Nephron (organoid): ENCODE data around the gene ANKRD29.

Experiments used
- H3K27ac Mint-ChIP-seq, 3 experiments: 2 replicates each; pipeline ENCODE4 v1.8.0; 2020; ENCODE audit warnings: mixed read lengths in 3 of 3, mild to moderate bottlenecking in 2 of 3, moderate library complexity in 1 of 3
- H3K27me3 Mint-ChIP-seq: 2 replicates; pipeline ENCODE4 v1.8.0; 2021; ENCODE audit warnings: low read depth, mild to moderate bottlenecking, moderate library complexity, mixed read lengths
- H3K36me3 Mint-ChIP-seq: 2 replicates; pipeline ENCODE4 v1.8.0; 2020; ENCODE audit warnings: low read depth, mixed read lengths
- H3K4me1 Mint-ChIP-seq: 2 replicates; pipeline ENCODE4 v1.8.0; 2020; ENCODE audit warnings: mixed read lengths
- H3K4me3 Mint-ChIP-seq, 3 experiments: 2 replicates each; pipeline ENCODE4 v1.8.0; 2020; ENCODE audit warnings: mild to moderate bottlenecking in 3 of 3, mixed read lengths in 3 of 3, moderate library complexity in 2 of 3
- H3K9me3 Mint-ChIP-seq: 2 replicates; pipeline ENCODE4 v1.8.0; 2020; ENCODE audit warnings: mixed read lengths
- TF ChIP-seq, protein P1 (sequence below), 3 experiments: fragments of 200-600 bp; sonication (generic); IDR thresholded peaks; one replicate each; pipeline ENCODE4 v1.5.0; 2021; ENCODE audit warnings: antibody characterized with exemption in 3 of 3; ENCODE audit not compliant: unreplicated experiment in 3 of 3

Gene ANKRD29

DNA sequence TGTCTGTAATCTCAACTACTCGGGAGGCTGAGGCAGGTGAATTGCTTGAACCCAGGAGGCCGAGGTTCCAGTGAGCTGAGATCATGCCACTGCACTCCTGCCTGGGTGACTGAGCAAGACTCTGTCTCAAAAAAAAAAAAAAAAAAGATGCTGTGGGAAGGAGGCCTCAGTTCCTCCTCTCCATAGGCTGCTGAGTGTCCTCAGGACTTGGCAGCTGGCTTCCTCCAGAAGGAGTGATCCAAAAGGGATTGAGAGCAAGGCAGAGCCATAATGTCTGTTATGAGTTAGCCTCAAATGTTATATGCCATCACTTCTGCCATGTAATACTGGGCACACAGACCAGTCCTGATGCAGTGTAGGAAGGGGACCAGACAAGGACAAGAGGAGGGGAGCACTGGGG lies 69.8 kb downstream of the ANKRD29 start:
- Mint-ChIP-seq H3K4me1 (no peaks in the 10 kb centered on the region), H3K27ac (no peak overlapping the region), H3K4me3 (no peak overlapping the region), H3K36me3 (no peaks in the 10 kb centered on the region), H3K27me3 (peaks cover 14% of the 10 kb centered on the region), H3K9me3 (no peaks in the 10 kb centered on the region)
- TF ChIP-seq, protein P1, sequence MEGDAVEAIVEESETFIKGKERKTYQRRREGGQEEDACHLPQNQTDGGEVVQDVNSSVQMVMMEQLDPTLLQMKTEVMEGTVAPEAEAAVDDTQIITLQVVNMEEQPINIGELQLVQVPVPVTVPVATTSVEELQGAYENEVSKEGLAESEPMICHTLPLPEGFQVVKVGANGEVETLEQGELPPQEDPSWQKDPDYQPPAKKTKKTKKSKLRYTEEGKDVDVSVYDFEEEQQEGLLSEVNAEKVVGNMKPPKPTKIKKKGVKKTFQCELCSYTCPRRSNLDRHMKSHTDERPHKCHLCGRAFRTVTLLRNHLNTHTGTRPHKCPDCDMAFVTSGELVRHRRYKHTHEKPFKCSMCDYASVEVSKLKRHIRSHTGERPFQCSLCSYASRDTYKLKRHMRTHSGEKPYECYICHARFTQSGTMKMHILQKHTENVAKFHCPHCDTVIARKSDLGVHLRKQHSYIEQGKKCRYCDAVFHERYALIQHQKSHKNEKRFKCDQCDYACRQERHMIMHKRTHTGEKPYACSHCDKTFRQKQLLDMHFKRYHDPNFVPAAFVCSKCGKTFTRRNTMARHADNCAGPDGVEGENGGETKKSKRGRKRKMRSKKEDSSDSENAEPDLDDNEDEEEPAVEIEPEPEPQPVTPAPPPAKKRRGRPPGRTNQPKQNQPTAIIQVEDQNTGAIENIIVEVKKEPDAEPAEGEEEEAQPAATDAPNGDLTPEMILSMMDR (IDR thresholded peaks at IDR 0.05; ENCODE audit: unreplicated experiment in 3 of 3): no peak

DNA sequence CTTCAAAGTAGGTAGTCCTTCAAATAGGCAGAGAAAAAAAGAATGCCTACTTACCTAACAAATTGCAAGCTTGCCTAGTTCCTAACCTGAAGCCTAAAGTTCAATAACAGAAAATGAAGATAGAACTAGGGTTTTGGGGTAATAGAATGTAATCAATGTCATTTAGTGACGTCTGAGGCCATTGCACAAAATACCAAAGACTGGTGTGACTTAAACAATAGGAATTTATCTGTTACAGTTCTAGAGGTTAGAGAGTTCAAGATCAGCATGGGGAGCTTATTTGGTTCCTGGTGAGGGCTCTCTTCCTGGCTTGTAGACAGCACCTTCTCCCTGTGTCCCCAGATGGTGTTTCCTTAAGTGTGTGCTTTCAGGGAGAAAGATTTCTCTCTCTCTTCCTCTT lies 71.7 kb downstream of the ANKRD29 start:
- Mint-ChIP-seq H3K36me3 (no peaks in the 10 kb centered on the region), H3K27me3 (peaks cover 14% of the 10 kb centered on the region), H3K9me3 (no peaks in the 10 kb centered on the region), H3K27ac (no peak overlapping the region), H3K4me1 (no peaks in the 10 kb centered on the region), H3K4me3 (no peak overlapping the region)
- TF ChIP-seq, protein P1 (IDR thresholded peaks at IDR 0.05; ENCODE audit: unreplicated experiment in 3 of 3): no peak

DNA sequence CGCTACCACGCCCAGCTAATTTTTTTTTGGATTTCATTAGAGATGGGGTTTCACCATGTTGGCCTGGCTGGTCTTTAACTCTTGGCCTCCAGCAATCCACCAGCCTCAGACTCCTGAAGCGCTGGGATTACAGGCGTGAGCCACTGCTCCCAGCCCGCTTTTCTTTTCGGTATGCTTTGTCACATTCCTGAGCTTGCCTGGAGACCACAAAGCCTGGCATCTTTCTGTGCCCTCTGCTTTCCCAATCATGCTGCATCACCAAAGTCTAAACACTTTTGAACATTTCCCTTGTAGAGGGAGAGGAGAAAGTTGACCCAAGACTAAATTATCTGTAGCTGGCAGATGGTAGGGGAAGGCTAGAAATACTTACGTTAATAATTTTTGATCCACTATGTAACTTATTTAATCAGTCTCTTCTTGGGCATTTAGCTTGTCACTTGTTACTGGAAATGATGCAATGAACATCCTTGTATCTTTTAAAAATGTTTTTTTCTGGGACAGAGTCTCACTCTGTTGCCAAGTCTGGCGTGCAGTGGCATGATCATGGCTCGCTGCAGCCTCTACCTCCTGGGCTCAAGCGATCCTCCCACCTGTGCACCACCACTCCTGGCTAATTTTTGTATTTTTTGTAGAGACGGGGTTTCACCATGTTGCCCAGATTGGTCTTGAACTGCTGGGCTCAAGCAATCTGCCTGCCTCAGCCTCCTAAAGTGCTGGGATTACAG lies 73.7 kb downstream of the ANKRD29 start:
- Mint-ChIP-seq H3K9me3 (no peaks in the 10 kb centered on the region), H3K36me3 (no peaks in the 10 kb centered on the region), H3K4me3 (no peak overlapping the region)

DNA sequence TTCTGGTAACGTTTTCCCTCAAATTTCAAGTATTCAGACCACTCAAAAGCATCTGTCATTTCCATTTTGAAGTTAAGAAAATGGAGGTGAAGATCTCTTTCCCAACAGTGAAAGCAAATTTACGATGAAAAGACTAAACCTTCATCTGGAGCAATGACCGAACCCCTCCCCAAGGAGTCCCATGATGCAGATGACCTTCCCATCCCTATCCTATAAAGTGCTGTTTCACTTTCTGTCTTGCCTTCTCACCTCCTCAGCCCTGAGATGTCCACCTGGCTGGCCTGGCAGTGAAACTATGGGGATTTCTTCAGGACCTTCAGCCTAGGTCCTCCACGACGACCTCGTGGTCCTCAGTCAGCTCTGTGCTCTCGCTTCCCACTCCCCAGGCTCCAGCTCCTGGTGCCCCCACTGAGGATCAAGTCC lies 75.5 kb downstream of the ANKRD29 start:
- Mint-ChIP-seq H3K27me3 (peaks cover 14% of the 10 kb centered on the region), H3K4me1 (peaks cover 14% of the 10 kb centered on the region), H3K9me3 (no peaks in the 10 kb centered on the region), H3K36me3 (no peaks in the 10 kb centered on the region), H3K4me3 (peak overlapping the region; percentile 91 to 96 (median 93)), H3K27ac (peak overlapping the region; percentile 55 to 97 (median 70))
- TF ChIP-seq, protein P1 (IDR thresholded peaks at IDR 0.05; ENCODE audit: unreplicated experiment in 3 of 3): no peak

More for the DNA sequence above, 73.7 kb downstream of the ANKRD29 start:
- Mint-ChIP-seq H3K27me3 (peaks cover 14% of the 10 kb centered on the region), H3K4me1 (peaks cover 9% of the 10 kb centered on the region), H3K27ac (no peak overlapping the region)
- TF ChIP-seq, protein P1 (IDR thresholded peaks at IDR 0.05; ENCODE audit: unreplicated experiment in 3 of 3): no peak

DNA sequence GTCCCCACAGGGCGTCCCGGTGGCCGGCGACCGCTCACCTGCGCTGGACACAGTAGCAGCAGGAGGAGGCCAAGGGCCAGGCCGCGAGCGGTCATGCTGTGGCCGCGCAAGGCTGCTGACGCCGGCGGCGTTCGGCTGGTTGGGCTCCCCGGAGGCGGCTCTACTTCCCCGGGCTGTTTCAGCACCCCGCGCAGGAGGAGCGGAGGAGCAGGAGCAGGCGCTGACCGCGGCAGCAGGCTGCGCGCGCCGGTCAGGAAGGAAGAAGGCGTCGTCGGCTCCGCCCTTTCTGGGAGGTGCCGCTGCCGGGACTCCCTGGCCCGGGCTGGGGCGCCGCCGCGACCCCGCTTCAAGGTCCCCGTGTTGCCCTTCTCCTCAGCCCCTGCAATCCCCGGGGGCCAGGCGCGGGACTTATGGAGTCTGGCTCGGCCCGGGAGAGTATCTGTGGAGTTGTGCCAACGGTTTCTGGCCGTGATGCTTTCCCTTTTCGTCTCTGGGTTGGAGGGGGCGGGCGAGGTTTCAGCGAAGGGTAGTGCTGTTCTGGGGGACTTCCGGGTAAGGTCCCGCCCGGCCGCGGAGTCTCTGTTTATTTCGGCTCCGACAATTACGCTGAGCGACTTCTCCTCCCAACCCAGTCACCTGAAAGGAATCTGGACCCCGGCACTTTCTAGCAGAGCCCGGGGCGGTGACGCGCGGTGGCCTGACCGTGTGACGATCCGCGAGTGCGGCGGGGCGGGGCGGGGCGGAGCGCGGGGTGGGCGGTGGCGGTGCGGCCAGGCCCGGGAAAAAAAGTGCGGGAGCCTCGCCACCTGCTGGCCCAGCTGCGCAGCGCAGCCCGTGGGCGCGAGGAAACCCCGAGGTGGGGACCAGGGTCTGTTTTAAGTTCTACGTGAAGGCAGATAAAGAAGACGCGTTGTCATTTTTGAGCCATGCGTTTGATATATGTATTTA lies 76.2 kb downstream of the ANKRD29 start, which contains the start of gene NPC1:
Gene NPC1, minus strand, starts transcription at position 258 of the 948 bp plus-strand sequence. Its CDS starts 163 bp downstream, at position 95.
- H3K27me3 Mint-ChIP-seq: peaks cover 14% of the 10 kb centered on the region
- TF ChIP-seq, protein P1 (IDR thresholded peaks at IDR 0.05; ENCODE audit: unreplicated experiment in 3 of 3): peak; percentile 96 to 99 (median 99)
- H3K4me1 Mint-ChIP-seq: peaks cover 18% of the 10 kb centered on the region
- no peaks in the 10 kb centered on the region for H3K9me3 Mint-ChIP-seq
- peaks cover 4% of the 10 kb centered on the region for H3K36me3 Mint-ChIP-seq
- peak within 1 kb of the TSS; percentile 57 to 97 (median 97) for H3K27ac Mint-ChIP-seq
- H3K4me3 Mint-ChIP-seq: peak within 1 kb of the TSS; percentile 91 to 96 (median 93)
